Activated naive CD4-positive, alpha-beta T cell treated with anti-CD3 and anti-CD28 coated beads, Interleukin-2, amount 50 U/mL, for 24 hours (primary cell): ENCODE data around the gene SCN8A.

Source experiments
- H3K27ac Mint-ChIP-seq: one replicate; pipeline ENCODE4 v1.8.0; 2021; ENCODE audit warnings: mild to moderate bottlenecking, mixed read lengths
- H3K27me3 Mint-ChIP-seq: one replicate; pipeline ENCODE4 v1.8.0; 2021; ENCODE audit warnings: mixed read lengths
- H3K36me3 Mint-ChIP-seq: one replicate; pipeline ENCODE4 v1.8.0; 2021; ENCODE audit warnings: mixed read lengths
- H3K4me1 Mint-ChIP-seq: one replicate; pipeline ENCODE4 v1.8.0; 2021; ENCODE audit warnings: mixed read lengths
- H3K4me3 Mint-ChIP-seq: one replicate; pipeline ENCODE4 v1.8.0; 2021; ENCODE audit warnings: mild to moderate bottlenecking, mixed read lengths
- H3K9me3 Mint-ChIP-seq: one replicate; pipeline ENCODE4 v1.8.0; 2021; ENCODE audit warnings: mixed read lengths

The SCN8A gene

GRCh38 chr12:51860986-51861385, 270.0 kb downstream of the SCN8A start:
- no peaks in the 10 kb centered on the region for H3K36me3 Mint-ChIP-seq

More at GRCh38 chr12:51860986-51861385, 270.0 kb downstream of the SCN8A start:
- H3K27me3 Mint-ChIP-seq = peaks cover 13% of the 10 kb centered on the region
- H3K4me3 Mint-ChIP-seq = no peak overlapping the region
- H3K9me3 Mint-ChIP-seq = no peaks in the 10 kb centered on the region
- peaks cover 7% of the 10 kb centered on the region for H3K4me1 Mint-ChIP-seq
- H3K27ac Mint-ChIP-seq = no peak overlapping the region
